KMS-11 (cell line): ENCODE data around the gene HYAL4.
"Not testable (repeated sequence)": the region's sequence is repeated elsewhere in the genome, so short reads cannot be mapped to it uniquely, and the experiment has no call there.

Source experiments
- H2AFZ ChIP-seq: fragments of 200-600 bp; sonication (generic); 2 replicates; pipeline ENCODE4 v1.6.1; 2016; ENCODE audit warnings: antibody characterized with exemption, mixed run types, low read depth
- H3K27ac ChIP-seq: fragments of 200-600 bp; sonication (generic); 2 replicates; pipeline ENCODE4 v1.6.1; 2016; ENCODE audit warnings: mild to moderate bottlenecking, mixed run types
- H3K27me3 ChIP-seq: fragments of 200-600 bp; sonication (generic); 2 replicates; pipeline ENCODE4 v1.6.1; 2017; ENCODE audit warnings: mild to moderate bottlenecking, low read depth, mixed run types, moderate library complexity; ENCODE audit not compliant: insufficient read depth
- H3K36me3 ChIP-seq: fragments of 200-600 bp; sonication (generic); 2 replicates; pipeline ENCODE4 v1.6.1; 2017; ENCODE audit warnings: mild to moderate bottlenecking, mixed run types; ENCODE audit not compliant: insufficient read depth
- H3K4me1 ChIP-seq: fragments of 200-600 bp; sonication (generic); 2 replicates; pipeline ENCODE4 v1.6.1; 2016; ENCODE audit warnings: mild to moderate bottlenecking, low read depth, mixed run types; ENCODE audit not compliant: poor library complexity, severe bottlenecking
- H3K4me2 ChIP-seq: fragments of 200-600 bp; sonication (generic); 2 replicates; pipeline ENCODE4 v1.7.0; 2016; ENCODE audit warnings: mild to moderate bottlenecking, mixed run types
- H3K4me3 ChIP-seq: fragments of 200-600 bp; sonication (generic); IDR thresholded peaks from 2 replicates; pipeline ENCODE4 v1.6.1; 2017; ENCODE audit warnings: low read depth, low read length, mixed read lengths; ENCODE audit not compliant: insufficient read depth
- H3K79me2 ChIP-seq: fragments of 200-600 bp; sonication (generic); 2 replicates; pipeline ENCODE4 v1.6.1; 2016; ENCODE audit warnings: low read depth, mixed run types; ENCODE audit not compliant: insufficient read depth
- H3K9ac ChIP-seq: fragments of 200-600 bp; sonication (generic); 2 replicates; pipeline ENCODE4 v1.6.1; 2016; ENCODE audit warnings: mild to moderate bottlenecking, mixed run types
- H4K20me1 ChIP-seq: fragments of 200-600 bp; sonication (generic); 2 replicates; pipeline ENCODE4 v1.6.1; 2016; ENCODE audit warnings: mild to moderate bottlenecking, mixed run types; ENCODE audit not compliant: insufficient read depth
- TF ChIP-seq, protein P1 (sequence below): fragments of 200-600 bp; sonication (generic); conservative IDR thresholded peaks from 2 replicates; pipeline ENCODE4 v1.6.1; 2017; ENCODE audit warnings: low read depth, mild to moderate bottlenecking, antibody characterized with exemption, low read length, moderate library complexity, mixed read lengths

HYAL4 gene

DNA sequence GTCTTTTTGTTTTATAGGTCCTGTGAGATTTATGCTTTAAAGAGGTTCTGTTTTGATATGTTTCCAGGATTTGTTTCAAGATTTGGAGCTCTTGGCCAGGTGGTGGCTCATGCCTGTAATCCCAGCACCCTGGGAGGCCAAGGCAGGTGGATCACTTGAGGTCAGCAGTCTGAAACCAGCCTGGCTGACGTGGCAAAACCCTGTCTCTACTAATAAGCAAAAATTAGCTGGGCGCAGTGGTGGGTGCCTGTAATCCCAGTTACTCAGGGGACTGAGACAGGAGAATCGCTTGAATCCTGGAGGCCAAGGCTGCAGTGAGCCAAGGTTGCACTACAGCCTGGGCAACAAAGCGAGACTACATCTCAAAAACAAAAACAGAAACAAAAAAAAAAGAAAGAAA, 8.3 kb upstream of the HYAL4 start:
- H3K79me2 ChIP-seq: no peaks in the 10 kb centered on the region
- no peaks in the 10 kb centered on the region for H4K20me1 ChIP-seq
- H3K36me3 ChIP-seq: no peaks in the 10 kb centered on the region
- H3K27me3 ChIP-seq: no peaks in the 10 kb centered on the region
- H3K4me2 ChIP-seq: peak overlapping the region; percentile 70
- peaks cover 18% of the 10 kb centered on the region for H3K4me1 ChIP-seq
- peak overlapping the region; percentile 57 for H2AFZ ChIP-seq
- TF ChIP-seq, protein P1, sequence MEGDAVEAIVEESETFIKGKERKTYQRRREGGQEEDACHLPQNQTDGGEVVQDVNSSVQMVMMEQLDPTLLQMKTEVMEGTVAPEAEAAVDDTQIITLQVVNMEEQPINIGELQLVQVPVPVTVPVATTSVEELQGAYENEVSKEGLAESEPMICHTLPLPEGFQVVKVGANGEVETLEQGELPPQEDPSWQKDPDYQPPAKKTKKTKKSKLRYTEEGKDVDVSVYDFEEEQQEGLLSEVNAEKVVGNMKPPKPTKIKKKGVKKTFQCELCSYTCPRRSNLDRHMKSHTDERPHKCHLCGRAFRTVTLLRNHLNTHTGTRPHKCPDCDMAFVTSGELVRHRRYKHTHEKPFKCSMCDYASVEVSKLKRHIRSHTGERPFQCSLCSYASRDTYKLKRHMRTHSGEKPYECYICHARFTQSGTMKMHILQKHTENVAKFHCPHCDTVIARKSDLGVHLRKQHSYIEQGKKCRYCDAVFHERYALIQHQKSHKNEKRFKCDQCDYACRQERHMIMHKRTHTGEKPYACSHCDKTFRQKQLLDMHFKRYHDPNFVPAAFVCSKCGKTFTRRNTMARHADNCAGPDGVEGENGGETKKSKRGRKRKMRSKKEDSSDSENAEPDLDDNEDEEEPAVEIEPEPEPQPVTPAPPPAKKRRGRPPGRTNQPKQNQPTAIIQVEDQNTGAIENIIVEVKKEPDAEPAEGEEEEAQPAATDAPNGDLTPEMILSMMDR: no peak
- no peak overlapping the region for H3K4me3 ChIP-seq
- peak overlapping the region; percentile 77 for H3K27ac ChIP-seq
- peak overlapping the region; percentile 46; the same call in 1 of the 2 replicates for H3K9ac ChIP-seq

DNA sequence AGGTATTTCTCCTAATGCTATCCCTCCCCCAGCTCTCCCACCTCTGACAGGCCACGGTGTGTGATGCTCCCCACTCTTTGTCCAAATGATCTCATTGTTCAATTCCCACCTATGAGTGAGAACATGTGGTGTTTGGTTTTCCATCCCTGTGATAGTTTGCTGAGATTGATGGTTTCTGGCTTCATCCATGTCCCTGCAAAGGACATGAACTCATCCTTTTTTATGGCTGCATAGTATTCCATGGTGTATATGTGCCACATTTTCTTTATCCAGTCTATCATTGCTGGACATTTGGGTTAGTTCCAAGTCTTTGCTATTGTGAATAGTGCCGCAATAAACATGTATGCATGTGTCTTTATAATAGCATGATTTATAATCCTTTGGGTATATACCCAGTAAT, 5.9 kb upstream of the HYAL4 start:
- not testable (repeated sequence) for H4K20me1 ChIP-seq, H3K4me2 ChIP-seq, H3K4me3 ChIP-seq, H3K27ac ChIP-seq, H3K9ac ChIP-seq, H3K27me3 ChIP-seq, H3K36me3 ChIP-seq, H2AFZ ChIP-seq, H3K79me2 ChIP-seq
- H3K4me1 ChIP-seq: peaks cover 18% of the 10 kb centered on the region

DNA sequence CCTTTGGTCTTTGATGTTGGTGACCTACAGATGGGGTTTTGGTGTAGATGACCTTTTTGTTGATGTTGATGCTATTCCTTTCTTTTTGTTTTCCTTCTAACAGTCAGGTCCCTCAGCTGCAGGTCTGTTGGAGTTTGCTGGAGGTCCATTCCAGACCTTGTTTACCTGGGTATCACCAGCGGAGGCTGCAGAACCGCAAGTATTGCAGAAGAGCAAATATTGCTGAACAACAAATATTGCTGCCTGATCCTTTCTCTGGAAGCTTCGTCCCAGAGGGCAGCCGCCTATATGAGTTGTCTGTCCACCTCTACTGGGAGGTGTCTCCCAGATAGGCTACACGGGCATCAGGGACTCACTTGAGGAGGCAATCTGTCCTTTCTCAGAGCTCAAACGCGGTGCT, 827 bp upstream of the HYAL4 start:
- not testable (repeated sequence) for H3K9ac ChIP-seq, H3K36me3 ChIP-seq

DNA sequence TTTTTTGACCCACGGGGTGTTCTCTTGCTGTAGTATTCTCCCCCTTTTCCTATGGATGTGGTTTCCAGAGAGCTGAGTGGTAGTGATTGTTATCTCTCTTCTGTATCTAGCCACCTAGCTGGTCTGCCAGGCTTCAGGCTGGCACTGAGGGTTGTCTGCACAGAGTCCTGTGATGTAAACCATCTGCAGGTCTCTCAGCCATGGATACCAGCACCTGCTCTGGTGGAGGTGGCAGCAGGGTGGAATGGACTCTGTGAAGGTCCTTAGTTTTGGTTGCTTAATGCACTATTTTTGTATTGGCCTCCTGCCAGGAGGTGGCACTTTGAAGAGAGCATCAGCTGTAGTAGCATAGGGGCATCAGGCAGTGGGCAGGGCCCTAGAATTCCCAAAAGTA, 851 bp downstream of the HYAL4 start:
- Histone ChIP-seq H3K27ac (no peak overlapping the region), H4K20me1 (no peaks in the 10 kb centered on the region), H3K4me2 (no peak overlapping the region), H3K4me1 (no peaks in the 10 kb centered on the region), H3K9ac (no peak overlapping the region), H3K27me3 (no peaks in the 10 kb centered on the region), H2AFZ (no peak overlapping the region), H3K4me3 (no peak overlapping the region), H3K79me2 (no peaks in the 10 kb centered on the region), H3K36me3 (no peaks in the 10 kb centered on the region)
- TF ChIP-seq, protein P1: no peak

More for the DNA sequence above, 827 bp upstream of the HYAL4 start:
- H4K20me1 ChIP-seq, H3K4me2 ChIP-seq, H3K4me3 ChIP-seq, H3K27me3 ChIP-seq, H3K79me2 ChIP-seq, H3K27ac ChIP-seq, H3K4me1 ChIP-seq, H2AFZ ChIP-seq: not testable (repeated sequence)

DNA sequence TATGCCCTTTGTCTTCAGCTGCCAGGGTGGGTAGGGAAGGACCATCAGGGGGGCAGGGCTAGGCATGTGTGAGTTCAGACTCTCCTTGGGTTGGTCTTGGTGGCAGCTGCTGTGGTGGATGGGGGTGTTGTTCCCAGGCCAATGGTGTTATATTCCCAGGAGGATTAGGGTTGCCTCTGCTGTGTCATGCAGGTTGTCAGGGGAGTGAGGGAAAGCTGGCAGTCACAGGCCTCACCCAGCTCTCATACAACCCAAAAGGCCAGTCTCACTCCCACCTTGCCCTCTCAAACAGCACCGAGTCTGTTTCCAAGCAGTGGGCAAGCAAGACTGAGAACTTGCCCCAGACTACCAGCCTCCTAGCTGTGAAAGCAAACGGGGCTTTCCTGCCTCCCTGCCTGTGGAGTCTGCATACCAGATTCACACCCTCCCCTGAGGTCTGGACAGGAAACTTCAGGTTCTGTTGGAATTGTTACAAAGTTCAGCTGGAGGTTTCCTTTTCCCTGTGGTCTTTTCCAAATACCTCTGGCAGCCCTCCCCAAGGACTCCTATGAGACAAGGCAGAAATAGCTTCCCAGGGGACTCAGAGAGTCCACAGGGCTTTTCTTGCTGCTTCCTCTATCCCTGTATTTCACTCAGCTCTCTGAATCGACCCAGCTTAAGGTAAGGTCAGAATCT, 1.4 kb downstream of the HYAL4 start:
- no peaks in the 10 kb centered on the region for H3K79me2 ChIP-seq
- no peak overlapping the region for H3K9ac ChIP-seq
- no peaks in the 10 kb centered on the region for H3K36me3 ChIP-seq
- no peaks in the 10 kb centered on the region for H4K20me1 ChIP-seq
- H3K4me1 ChIP-seq: no peaks in the 10 kb centered on the region
- H3K4me2 ChIP-seq: no peak overlapping the region
- TF ChIP-seq, protein P1: no peak
- no peak overlapping the region for H2AFZ ChIP-seq
- no peak overlapping the region for H3K4me3 ChIP-seq
- H3K27me3 ChIP-seq: no peaks in the 10 kb centered on the region
- H3K27ac ChIP-seq: no peak overlapping the region
